Kidney (tissue), 14 donors: Measurements from ENCODE around the gene KRT75. TPM values are rescaled to one million over a fixed set of nuclear protein-coding genes. Genes with fewer than 3 reads are reported as not detected.

Source experiments
- DNase-seq, 5 donors: peaks; one replicate each; pipeline ENCODE4 v3.0.0-alpha.2; 2013 to 2020
- FAIRE-seq: peaks from 2 replicates; lab custom pipeline; 2012; peaks lifted over from hg19 to GRCh38; lab: Jason Lieb, UNC
- H3K27ac ChIP-seq, 2 donors: one replicate each; pipeline ENCODE4 v1.7.0; 2013; ENCODE audit warnings: low read depth in 2 of 2, low read length in 2 of 2, inconsistent platforms in 1 of 2
- H3K27me3 ChIP-seq: one replicate; pipeline ENCODE4 v1.7.1; 2013; ENCODE audit warnings: low read length, inconsistent platforms; ENCODE audit not compliant: control insufficient read depth, insufficient read depth
- H3K36me3 ChIP-seq, 3 donors: one replicate each; pipeline versions ENCODE4 v1.7.0 to v1.7.1; 2013; ENCODE audit warnings: low read length in 3 of 3, control low read depth in 1 of 3, inconsistent platforms in 1 of 3; ENCODE audit not compliant: insufficient read depth in 3 of 3, control insufficient read depth in 2 of 3
- H3K4me1 ChIP-seq, 3 donors: one replicate each; pipeline versions ENCODE4 v1.7.0 to v1.7.1; 2013; ENCODE audit warnings: low read length in 3 of 3, inconsistent platforms in 1 of 3, low read depth in 1 of 3; ENCODE audit not compliant: control insufficient read depth in 2 of 3, insufficient read depth in 2 of 3
- H3K4me3 ChIP-seq, 3 donors: one replicate each; pipeline versions ENCODE4 v1.7.0 to v1.8.1; 2013; ENCODE audit warnings: low read length in 3 of 3, control low read depth in 1 of 3, inconsistent platforms in 1 of 3
- H3K9ac ChIP-seq, 3 donors: one replicate each; pipeline versions ENCODE4 v1.7.0 to v1.7.1; 2013; ENCODE audit warnings: low read length in 3 of 3, control low read depth in 1 of 3, inconsistent platforms in 1 of 3
- H3K9me3 ChIP-seq, 3 donors: one replicate each; pipeline versions ENCODE4 v1.7.0 to v1.7.1; 2013; ENCODE audit warnings: low read length in 3 of 3, control low read depth in 1 of 3, inconsistent platforms in 1 of 3; ENCODE audit not compliant: control insufficient read depth in 2 of 3, insufficient read depth in 1 of 3
- intact Hi-C: fragments of 100-400 bp; cut with DNase I; formaldehyde crosslinking; loops from one replicate; pipeline ENCODE4 v1.11.1; 2022
- polyA plus RNA-seq: library from polyadenylated mRNA; stranded (reverse); fragments of 350-450 nt; fragmentation: Illumina TruSeq; extraction: RNeasy Lipid Tissue Mini Kit (QIAGEN cat#74804); gene quantifications from one replicate; pipeline ENCODE4 v1.2.3, GENCODE V29; 2014; ENCODE audit warnings: low read depth, low replicate concordance; ENCODE audit not compliant: insufficient read depth
- total RNA-seq: library from RNA; stranded (reverse); fragmentation: NEBNext Ultra II Directional; extraction: Animal tissue kit (Norgen Biotek cat#: 25700); gene quantifications from one replicate; pipeline ENCODE4 v1.2.1, GENCODE V29; 2021
- TF ChIP-seq, protein P1 (sequence below): IDR thresholded peaks from 3 replicates; pipeline ENCODE4 v1.5.1; 2012; ENCODE audit warnings: mild to moderate bottlenecking, moderate library complexity, borderline replicate concordance; ENCODE audit not compliant: insufficient read depth; ENCODE audit errors: extremely low read depth
- donor health status: control.
- donor health status: control.
- donor health status: control.
- donor health status: control.
- donor health status: control.
- donor health status: DM: yes; HTN: yes; CAD: no.
- donor health status: Normal renal cell carcinoma (clear cell type).

KRT75 gene
- total and polyA plus RNA-seq, 2 donors from 2014 or later, result not detected

DNA sequence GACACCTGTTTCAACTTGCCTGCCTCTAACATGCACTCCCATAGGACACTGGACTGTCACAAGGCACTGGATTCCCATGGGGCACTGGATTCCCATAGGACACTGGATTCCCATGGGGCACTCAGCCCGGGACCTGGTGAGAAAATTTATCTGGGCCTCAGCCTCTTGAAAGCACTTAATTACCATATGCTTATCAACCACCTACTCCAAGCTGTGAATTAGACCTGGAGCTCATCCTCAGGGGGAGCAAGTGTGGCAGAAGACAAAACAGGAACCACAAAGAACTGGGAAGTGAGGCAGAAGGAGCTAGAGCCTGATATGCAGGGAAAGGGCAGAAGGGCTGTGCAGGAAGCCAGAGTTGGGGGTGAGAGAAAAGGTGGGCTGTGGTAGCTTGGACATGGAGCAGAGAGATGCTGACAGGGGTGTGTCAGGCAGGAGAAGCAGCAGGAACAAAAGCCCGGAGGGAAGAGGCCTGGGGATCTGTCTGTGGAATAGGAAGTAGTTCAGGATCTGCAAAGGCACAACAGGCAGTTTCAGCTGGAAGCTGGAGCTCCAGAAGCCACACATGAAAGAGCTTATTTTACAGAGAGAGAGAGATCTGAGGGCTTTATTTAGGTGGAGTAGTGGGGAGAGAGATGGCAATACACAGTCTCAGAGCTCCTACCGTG is 31.2 kb downstream of the KRT75 start:
- no peak overlapping the region for H3K4me3 ChIP-seq
- intact Hi-C loops, result no loop called here
- peak in 1 of 5 donors; percentile 14 for DNase-seq
- no peaks in the 10 kb centered on the region for H3K4me1 ChIP-seq
- H3K36me3 ChIP-seq, result no peaks in the 10 kb centered on the region
- H3K27ac ChIP-seq, result no peak overlapping the region
- H3K9ac ChIP-seq, result no peak overlapping the region
- no peak for FAIRE-seq
- TF ChIP-seq, protein P1, sequence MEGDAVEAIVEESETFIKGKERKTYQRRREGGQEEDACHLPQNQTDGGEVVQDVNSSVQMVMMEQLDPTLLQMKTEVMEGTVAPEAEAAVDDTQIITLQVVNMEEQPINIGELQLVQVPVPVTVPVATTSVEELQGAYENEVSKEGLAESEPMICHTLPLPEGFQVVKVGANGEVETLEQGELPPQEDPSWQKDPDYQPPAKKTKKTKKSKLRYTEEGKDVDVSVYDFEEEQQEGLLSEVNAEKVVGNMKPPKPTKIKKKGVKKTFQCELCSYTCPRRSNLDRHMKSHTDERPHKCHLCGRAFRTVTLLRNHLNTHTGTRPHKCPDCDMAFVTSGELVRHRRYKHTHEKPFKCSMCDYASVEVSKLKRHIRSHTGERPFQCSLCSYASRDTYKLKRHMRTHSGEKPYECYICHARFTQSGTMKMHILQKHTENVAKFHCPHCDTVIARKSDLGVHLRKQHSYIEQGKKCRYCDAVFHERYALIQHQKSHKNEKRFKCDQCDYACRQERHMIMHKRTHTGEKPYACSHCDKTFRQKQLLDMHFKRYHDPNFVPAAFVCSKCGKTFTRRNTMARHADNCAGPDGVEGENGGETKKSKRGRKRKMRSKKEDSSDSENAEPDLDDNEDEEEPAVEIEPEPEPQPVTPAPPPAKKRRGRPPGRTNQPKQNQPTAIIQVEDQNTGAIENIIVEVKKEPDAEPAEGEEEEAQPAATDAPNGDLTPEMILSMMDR, result no peak
- no peaks in the 10 kb centered on the region for H3K9me3 ChIP-seq
- H3K27me3 ChIP-seq, result no peaks in the 10 kb centered on the region

DNA sequence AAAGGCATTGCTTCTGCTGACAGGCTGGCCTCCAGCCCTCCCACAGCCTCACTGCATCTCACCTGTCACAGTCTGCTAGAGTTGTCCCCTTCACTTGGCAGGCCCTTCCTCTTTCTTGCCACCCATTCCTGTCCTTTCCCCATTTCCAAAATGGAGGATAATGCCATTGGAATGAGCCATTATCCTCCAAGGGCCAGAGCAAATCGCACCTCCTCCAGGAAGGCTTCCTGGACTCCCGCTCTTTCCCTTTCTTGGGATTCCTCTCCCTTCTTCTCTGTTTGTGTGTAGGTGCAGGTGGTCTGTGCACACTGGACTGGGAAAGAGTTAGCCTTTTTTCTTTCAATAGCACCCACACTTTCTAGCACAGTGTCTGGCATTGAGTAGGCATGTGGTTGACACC is 31.8 kb downstream of the KRT75 start:
- no peaks in the 10 kb centered on the region for H3K27me3 ChIP-seq
- H3K9ac ChIP-seq, result no peak overlapping the region
- H3K36me3 ChIP-seq, result no peaks in the 10 kb centered on the region
- no peaks in the 10 kb centered on the region for H3K9me3 ChIP-seq
- H3K4me1 ChIP-seq, result no peaks in the 10 kb centered on the region
- intact Hi-C loops, result no loop called here
- TF ChIP-seq, protein P1, result no peak
- H3K4me3 ChIP-seq, result no peak overlapping the region
- no peak for FAIRE-seq
- no peak overlapping the region for H3K27ac ChIP-seq
- DNase-seq, result peak in 1 of 5 donors; percentile 2

DNA sequence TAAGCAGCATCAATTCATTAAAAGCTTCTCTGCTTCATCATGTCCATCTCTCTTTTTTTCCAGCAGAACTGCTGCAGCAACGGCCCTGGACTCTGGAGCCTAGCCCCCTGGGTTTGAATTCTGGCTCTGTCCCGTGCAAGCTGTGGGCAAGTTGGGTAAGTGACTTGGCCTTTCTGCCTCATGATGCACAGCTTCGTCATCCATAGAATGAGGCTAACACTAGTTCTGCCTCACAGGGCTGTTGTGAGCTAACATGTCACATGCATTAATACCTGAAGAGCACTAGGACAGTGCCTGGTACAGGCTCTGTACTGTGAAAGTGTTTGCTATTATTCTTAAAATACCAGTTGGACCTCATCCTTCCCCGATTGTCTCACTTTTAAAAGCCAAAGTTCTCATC is 32.2 kb downstream of the KRT75 start:
- no peaks in the 10 kb centered on the region for H3K27me3 ChIP-seq
- H3K9ac ChIP-seq, result no peak overlapping the region
- no peak overlapping the region for H3K27ac ChIP-seq
- no peaks in the 10 kb centered on the region for H3K4me1 ChIP-seq
- H3K4me3 ChIP-seq, result no peak overlapping the region
- H3K36me3 ChIP-seq, result no peaks in the 10 kb centered on the region
- intact Hi-C loops, result no loop called here
- no peaks in the 10 kb centered on the region for H3K9me3 ChIP-seq
- DNase-seq (peak in 1 of 5 donors; percentile 3), FAIRE-seq (no peak)
- TF ChIP-seq, protein P1, result no peak
